Measurements from ENCODE around the gene RNU1-3. TPM values are rescaled to one million over a fixed set of nuclear protein-coding genes. Genes with fewer than 3 reads are reported as not detected.

Gene RNU1-3
- total RNA-seq, 1 donor from 2014 or later: 3,564 TPM

DNA sequence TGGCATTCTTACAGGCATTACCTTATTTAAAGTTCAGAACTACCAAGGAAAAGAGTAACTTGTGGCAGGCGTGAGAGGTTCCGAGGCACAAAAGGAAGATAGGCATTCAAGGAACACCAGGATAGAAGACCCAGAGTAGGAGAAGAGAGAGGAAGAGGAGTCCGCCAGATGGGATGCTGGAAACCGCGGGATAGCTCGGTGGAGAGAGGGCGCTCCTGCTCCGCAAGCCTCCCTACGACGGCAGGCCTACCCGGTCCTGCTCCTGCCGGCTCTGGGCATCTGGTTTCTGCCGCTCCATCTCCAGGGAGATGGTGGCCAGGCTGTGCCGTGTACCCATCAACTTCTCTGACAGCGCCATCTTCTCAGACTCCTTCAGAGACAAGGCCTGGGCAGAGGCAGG is 48.0 kb downstream of the RNU1-3 start:
- TF ChIP-seq, protein P1, sequence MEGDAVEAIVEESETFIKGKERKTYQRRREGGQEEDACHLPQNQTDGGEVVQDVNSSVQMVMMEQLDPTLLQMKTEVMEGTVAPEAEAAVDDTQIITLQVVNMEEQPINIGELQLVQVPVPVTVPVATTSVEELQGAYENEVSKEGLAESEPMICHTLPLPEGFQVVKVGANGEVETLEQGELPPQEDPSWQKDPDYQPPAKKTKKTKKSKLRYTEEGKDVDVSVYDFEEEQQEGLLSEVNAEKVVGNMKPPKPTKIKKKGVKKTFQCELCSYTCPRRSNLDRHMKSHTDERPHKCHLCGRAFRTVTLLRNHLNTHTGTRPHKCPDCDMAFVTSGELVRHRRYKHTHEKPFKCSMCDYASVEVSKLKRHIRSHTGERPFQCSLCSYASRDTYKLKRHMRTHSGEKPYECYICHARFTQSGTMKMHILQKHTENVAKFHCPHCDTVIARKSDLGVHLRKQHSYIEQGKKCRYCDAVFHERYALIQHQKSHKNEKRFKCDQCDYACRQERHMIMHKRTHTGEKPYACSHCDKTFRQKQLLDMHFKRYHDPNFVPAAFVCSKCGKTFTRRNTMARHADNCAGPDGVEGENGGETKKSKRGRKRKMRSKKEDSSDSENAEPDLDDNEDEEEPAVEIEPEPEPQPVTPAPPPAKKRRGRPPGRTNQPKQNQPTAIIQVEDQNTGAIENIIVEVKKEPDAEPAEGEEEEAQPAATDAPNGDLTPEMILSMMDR (conservative IDR thresholded peaks at IDR 0.05): no peak
- no peaks in the 10 kb centered on the region for H3K4me1 Mint-ChIP-seq (ENCODE audit: unreplicated experiment)
- no peak overlapping the region for H3K4me3 Mint-ChIP-seq
- H3K36me3 Mint-ChIP-seq: no peaks in the 10 kb centered on the region
- H3K27ac Mint-ChIP-seq: no peak overlapping the region
- DNase-seq (ENCODE audit: extremely low spot score, unreplicated experiment): peak; percentile 85
- H3K27me3 Mint-ChIP-seq: no peaks in the 10 kb centered on the region
- no peaks in the 10 kb centered on the region for H3K9me3 Mint-ChIP-seq

GRCh38 chr1:16617778-16618580 is 48.8 kb downstream of the RNU1-3 start:
- no peak overlapping the region for H3K27ac Mint-ChIP-seq
- TF ChIP-seq, protein P1 (conservative IDR thresholded peaks at IDR 0.05): no peak
- no peaks in the 10 kb centered on the region for H3K9me3 Mint-ChIP-seq
- no peaks in the 10 kb centered on the region for H3K36me3 Mint-ChIP-seq
- H3K27me3 Mint-ChIP-seq: no peaks in the 10 kb centered on the region
- H3K4me1 Mint-ChIP-seq (ENCODE audit: unreplicated experiment): no peaks in the 10 kb centered on the region
- peak; percentile 69 for DNase-seq (ENCODE audit: extremely low spot score, unreplicated experiment)
- H3K4me3 Mint-ChIP-seq: no peak overlapping the region

- H3K4me3 Mint-ChIP-seq: no peak overlapping the region
- H3K27me3 Mint-ChIP-seq: no peaks in the 10 kb centered on the region
- TF ChIP-seq, protein P1 (conservative IDR thresholded peaks at IDR 0.05): no peak
- DNase-seq (ENCODE audit: extremely low spot score, unreplicated experiment): peak; percentile 78
- H3K4me1 Mint-ChIP-seq (ENCODE audit: unreplicated experiment): no peaks in the 10 kb centered on the region
- H3K36me3 Mint-ChIP-seq: no peaks in the 10 kb centered on the region
- H3K27ac Mint-ChIP-seq: no peak overlapping the region
- H3K9me3 Mint-ChIP-seq: no peaks in the 10 kb centered on the region
Observed at GRCh38 chr1:16617114-16617631, 49.6 kb downstream of the RNU1-3 start.

Other genes starting within 250 kb of the RNU1-3 start
- gene SPATA21, start 229.5 kb downstream of the RNU1-3 start, total RNA-seq (ENCODE audit: low replicate concordance): not detected in 2 replicates
- gene NECAP2, start 226.2 kb downstream of the RNU1-3 start, total RNA-seq (ENCODE audit: low replicate concordance): 45.9 and 48.2 TPM in 2 replicates
- gene RNU1-1, start 152.7 kb downstream of the RNU1-3 start, total RNA-seq (ENCODE audit: low replicate concordance): 2,993 and 3,564 TPM in 2 replicates
- 39.1 and 97.5 TPM in 2 replicates for gene NBPF1, start 53.4 kb downstream of the RNU1-3 start, total RNA-seq (ENCODE audit: low replicate concordance)
- gene RNU1-4, start 73.6 kb upstream of the RNU1-3 start, total RNA-seq (ENCODE audit: low replicate concordance): 2,993 and 3,564 TPM in 2 replicates
- 2,993 and 3,564 TPM in 2 replicates for gene RNU1-2, start 229.0 kb upstream of the RNU1-3 start, total RNA-seq (ENCODE audit: low replicate concordance)